IMR-90 (cell line): ENCODE measurements around the gene CREBBP. TPM values are rescaled to one million over a fixed set of nuclear protein-coding genes. Genes with fewer than 3 reads are reported as not detected.

ENCODE experiments used
- ATAC-seq: fragments of 200-7000 bp; cut with Tn5 transposase; 2 replicates; pipeline ENCODE4 v1.9.1; 2020; ENCODE audit warnings: low read depth, mild to moderate bottlenecking, moderate library complexity
- BruUV-seq: library from RNA; stranded (reverse); fragments of 400-500 nt; replicated peaks from 2 replicates; lab custom pipeline; 2021; lab: Mats Ljungman, UMichigan
- CTCF ChIA-PET: fragments of 300-600 bp; formaldehyde crosslinking; extraction: SDS; loops from one replicate; lab custom pipeline; 2021; ENCODE audit warnings: antibody characterized with exemption; lab: Yijun Ruan, JAX
- POLR2A ChIA-PET: fragments of 300-600 bp; sonication (Branson Sonifier 250); formaldehyde crosslinking; loops from one replicate; lab custom pipeline; 2022; ENCODE audit warnings: antibody characterized with exemption; ENCODE audit not compliant: unreplicated experiment; lab: Charles Lee
- DNase-seq: peaks from one replicate; pipeline ENCODE4 v3.0.0; 2013
- H2AFZ ChIP-seq: replicated peaks from 2 replicates; pipeline ENCODE3; 2013; ENCODE audit warnings: low read length, mild to moderate bottlenecking; ENCODE audit not compliant: poor library complexity
- H2AK5ac ChIP-seq: 2 replicates; pipeline ENCODE4 v1.6.1; 2013; ENCODE audit warnings: low read depth, low read length, inconsistent platforms
- H2AK9ac ChIP-seq: replicated peaks from 2 replicates; pipeline ENCODE3; 2013; ENCODE audit warnings: mild to moderate bottlenecking, low read depth, low read length, moderate library complexity; ENCODE audit not compliant: poor library complexity
- H2BK120ac ChIP-seq: 2 replicates; pipeline ENCODE4 v1.6.1; 2013; ENCODE audit warnings: low read depth, low read length, inconsistent platforms
- H2BK15ac ChIP-seq: 3 replicates; pipeline ENCODE4 v1.6.1; 2013; ENCODE audit warnings: low read depth, low read length, inconsistent platforms
- H2BK20ac ChIP-seq: 2 replicates; pipeline ENCODE4 v1.6.1; 2013; ENCODE audit warnings: low read depth, mild to moderate bottlenecking, inconsistent platforms, low read length, moderate library complexity
- H2BK5ac ChIP-seq: 2 replicates; pipeline ENCODE4 v1.6.1; 2013; ENCODE audit warnings: mild to moderate bottlenecking, low read depth, low read length, inconsistent platforms; ENCODE audit not compliant: poor library complexity, severe bottlenecking
- H3K14ac ChIP-seq: replicated peaks from 2 replicates; pipeline ENCODE4 v1.6.1; 2013; ENCODE audit warnings: low read depth, low read length, inconsistent platforms
- H3K18ac ChIP-seq: 2 replicates; pipeline ENCODE4 v1.6.1; 2013; ENCODE audit warnings: low read depth, low read length, control low read depth
- H3K23ac ChIP-seq: 2 replicates; pipeline ENCODE4 v1.6.1; 2013; ENCODE audit warnings: low read depth, low read length, inconsistent platforms
- H3K27ac ChIP-seq: 2 replicates; pipeline ENCODE4 v1.5.1; 2013; ENCODE audit warnings: mild to moderate bottlenecking, control low read depth, low read length; ENCODE audit not compliant: insufficient read depth
- H3K27me3 ChIP-seq: 2 replicates; pipeline ENCODE4 v1.6.1; 2013; ENCODE audit warnings: low read length; ENCODE audit not compliant: control insufficient read depth, insufficient read depth
- H3K36me3 ChIP-seq: 2 replicates; pipeline ENCODE4 v1.6.1; 2013; ENCODE audit warnings: low read length, mixed read lengths; ENCODE audit not compliant: control insufficient read depth, insufficient read depth
- H3K4ac ChIP-seq: 2 replicates; pipeline ENCODE4 v1.6.1; 2013; ENCODE audit warnings: low read depth, low read length, inconsistent platforms
- H3K4me1 ChIP-seq: 2 replicates; pipeline ENCODE4 v1.6.1; 2013; ENCODE audit warnings: low read length, mixed read lengths; ENCODE audit not compliant: control insufficient read depth, insufficient read depth
- H3K4me2 ChIP-seq: 2 replicates; pipeline ENCODE4 v1.6.1; 2013; ENCODE audit warnings: low read depth, mild to moderate bottlenecking, control low read depth, low read length, moderate library complexity
- H3K4me3 ChIP-seq: 2 replicates; pipeline ENCODE4 v1.5.1; 2013; ENCODE audit warnings: low read depth, mild to moderate bottlenecking, control low read depth, low read length, moderate library complexity; ENCODE audit not compliant: insufficient read depth
- H3K56ac ChIP-seq: 2 replicates; pipeline ENCODE4 v1.6.1; 2013; ENCODE audit warnings: low read length, inconsistent platforms; ENCODE audit not compliant: insufficient read depth; ENCODE audit errors: extremely low read depth
- H3K79me1 ChIP-seq, 2 experiments: 2 replicates each; pipeline ENCODE4 v1.6.1; 2013; ENCODE audit warnings: low read length in 2 of 2, inconsistent platforms in 1 of 2, low read depth in 1 of 2
- H3K9ac ChIP-seq: 2 replicates; pipeline ENCODE4 v1.6.1; 2013; ENCODE audit warnings: low read depth, low read length, control low read depth
- H3K9me1 ChIP-seq: 2 replicates; pipeline ENCODE4 v1.6.1; 2013; ENCODE audit warnings: low read length, inconsistent platforms; ENCODE audit not compliant: insufficient read depth
- H3K9me3 ChIP-seq: 2 replicates; pipeline ENCODE4 v1.6.1; 2013; ENCODE audit warnings: low read length; ENCODE audit not compliant: control insufficient read depth, insufficient read depth
- H4K20me1 ChIP-seq: 2 replicates; pipeline ENCODE4 v1.6.1; 2013; ENCODE audit warnings: low read length, inconsistent platforms; ENCODE audit not compliant: insufficient read depth
- H4K5ac ChIP-seq: 2 replicates; pipeline ENCODE4 v1.6.1; 2013; ENCODE audit warnings: mild to moderate bottlenecking, low read depth, low read length, control low read depth
- H4K8ac ChIP-seq, 2 experiments: 2 replicates each; pipeline ENCODE4 v1.6.1; 2013; ENCODE audit warnings: low read depth in 2 of 2, low read length in 2 of 2, control low read depth in 1 of 2, inconsistent platforms in 1 of 2
- H4K91ac ChIP-seq: 2 replicates; pipeline ENCODE4 v1.6.1; 2013; ENCODE audit warnings: low read depth, low read length, inconsistent platforms; ENCODE audit not compliant: insufficient read depth
- CEBPB ChIP-seq: IDR thresholded peaks from 2 replicates; pipeline ENCODE4 v1.6.1; 2012; ENCODE audit warnings: low read depth, low read length, improper control_type of control experiment
- ELK1 ChIP-seq: fragments of 150-350 bp; IDR thresholded peaks from 2 replicates; pipeline ENCODE4 v1.6.1; 2016; ENCODE audit warnings: low read depth, mild to moderate bottlenecking, low read length, moderate library complexity, borderline replicate concordance
- MAFK ChIP-seq: IDR thresholded peaks from 2 replicates; pipeline ENCODE4 v1.6.1; 2012; ENCODE audit warnings: low read depth, low read length, improper control_type of control experiment
- MAZ ChIP-seq: IDR thresholded peaks from 2 replicates; pipeline ENCODE4 v1.6.1; 2012; ENCODE audit warnings: low read depth, mild to moderate bottlenecking, low read length, improper control_type of control experiment, moderate library complexity, borderline replicate concordance
- WGBS, 2 experiments: methylation state at CpG; one replicate each; pipeline versions ENCODE4 v1.1.5 to v1.1.7; 2013; ENCODE audit warnings: missing lambda C conversion rate in 2 of 2; ENCODE audit not compliant: insufficient read length in 1 of 2; ENCODE audit errors: extremely low coverage in 2 of 2; 5-methylcytosine and 5-hydroxymethylcytosine counted together
- dilution Hi-C: fragments of 300-500 bp; cut with HindIII; formaldehyde crosslinking; loops from one replicate; pipeline ENCODE4 v1.14.3; 2018; ENCODE audit warnings: low sequenced_read_pairs; ENCODE audit not compliant: unreplicated experiment
- in situ Hi-C: fragments of 300-500 bp; cut with MboI; formaldehyde crosslinking; loops from 3 replicates; pipeline ENCODE4 v1.14.3; 2019; ENCODE audit warnings: low sequenced_read_pairs, inconsistent platforms, mixed read lengths
- intact Hi-C: fragments of 100-400 bp; cut with micrococcal nuclease; formaldehyde crosslinking; loops from 2 replicates; pipeline ENCODE4 v1.10.0; 2022
- polyA plus RNA-seq, 3 experiments: library from polyadenylated mRNA; depleted of rRNA; stranded (reverse); fragments of >200 nt; gene quantifications; 2 replicates each; pipeline ENCODE4 v1.2.3, GENCODE V29; 2012; ENCODE audit warnings: low replicate concordance in 1 of 3
- total RNA-seq: library from RNA; depleted of rRNA; stranded (reverse); fragments of >200 nt; gene quantifications from 2 replicates; pipeline ENCODE4 v1.2.3, GENCODE V29; 2012

The CREBBP gene
- total and polyA plus RNA-seq, 2 of the 4 experiments (the other 2 are of a cell fraction), result 7.3 to 12.5 TPM

DNA sequence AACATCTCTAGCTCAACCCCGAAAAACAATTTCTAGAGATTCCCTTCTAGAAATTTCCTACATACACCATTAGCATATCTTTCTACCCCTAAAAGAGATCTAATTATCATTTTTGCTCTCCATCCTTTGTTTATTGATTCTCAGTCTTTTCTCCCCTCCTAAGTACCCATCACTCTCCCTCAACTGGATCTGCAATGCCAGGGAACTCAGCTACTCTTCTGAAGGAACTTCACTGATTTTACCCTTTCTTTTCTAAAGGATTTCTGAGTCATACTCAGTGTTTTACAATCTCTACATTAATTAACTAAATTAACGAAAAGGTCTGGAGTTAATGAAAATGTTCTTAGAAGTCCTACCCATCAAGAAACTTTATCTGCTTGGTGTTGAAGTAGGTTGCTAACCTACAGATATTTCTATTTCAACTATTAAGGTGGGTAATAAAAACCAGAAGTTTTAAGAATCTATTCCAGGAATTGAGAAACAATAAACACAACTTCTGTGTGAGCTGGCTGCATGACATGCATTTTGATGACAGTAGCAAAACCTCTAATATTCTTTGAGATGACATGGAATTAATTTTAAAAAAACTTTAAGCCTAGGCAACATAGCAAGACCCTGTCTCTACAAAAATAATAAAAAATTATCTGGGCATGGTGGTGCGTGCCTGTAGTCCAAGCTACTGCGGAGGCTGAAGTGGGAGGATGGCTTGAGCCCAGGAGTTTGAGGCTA is 13.6 kb downstream of the CREBBP start:
- DNase-seq, result no peak
- no peaks in the 10 kb centered on the region for H3K9me3 ChIP-seq
- POLR2A ChIA-PET, result interaction anchor here (0.6 kb wide), 1 partner anchor 17 kb away, joined by 11 read pairs; no protein-coding TSS in a partner anchor
- no peak overlapping the region for H3K23ac ChIP-seq
- dilution Hi-C loops (no loop called here), intact Hi-C loops (no loop called here), in situ Hi-C loops (no loop called here)
- no peak overlapping the region for H4K91ac ChIP-seq
- peaks cover 18% of the 10 kb centered on the region for H3K4me1 ChIP-seq
- no peak overlapping the region for H2AFZ ChIP-seq
- no peak overlapping the region for H2BK20ac ChIP-seq
- no peak overlapping the region for H3K18ac ChIP-seq
- H3K4ac ChIP-seq, result no peak overlapping the region
- WGBS, 2 experiments, result 100% methylated on average over 1 of the region's 4 CpGs; no CpG with 5 or more reads in 1 of the 2 experiments
- H4K5ac ChIP-seq, result no peak overlapping the region
- peaks cover 55% of the 10 kb centered on the region for H3K9me1 ChIP-seq
- no peak overlapping the region for H3K9ac ChIP-seq
- no peak overlapping the region for H4K8ac ChIP-seq
- CTCF ChIA-PET, result no interaction called here
- ATAC-seq, result no peak
- no peak overlapping the region for H2AK9ac ChIP-seq
- peaks cover 15 to 90% of the 10 kb centered on the region in 2 experiments; a peak in 3 of 4 replicates for H3K79me1 ChIP-seq
- no peaks in the 10 kb centered on the region for H3K36me3 ChIP-seq
- H2AK5ac ChIP-seq, result no peak overlapping the region
- H3K56ac ChIP-seq, result no peak overlapping the region
- no peak overlapping the region for H2BK5ac ChIP-seq
- no TSS peak for BruUV-seq
- no peak overlapping the region for H3K4me3 ChIP-seq
- H3K4me2 ChIP-seq, result no peak overlapping the region
- H4K20me1 ChIP-seq, result peaks cover 100% of the 10 kb centered on the region
- H3K27ac ChIP-seq, result no peak overlapping the region
- no peak overlapping the region for H3K14ac ChIP-seq
- TF ChIP-seq MAFK (peak; percentile 83), MAZ (no peak), ELK1 (no peak), CEBPB (peak; percentile 8; the same call in 1 of the 2 replicates)
- no peak overlapping the region for H2BK15ac ChIP-seq
- no peak overlapping the region for H2BK120ac ChIP-seq
- no peaks in the 10 kb centered on the region for H3K27me3 ChIP-seq
